HG02852 (cell line): ENCODE measurements around the gene SCAMP5.

Source experiments
- ATAC-seq: cut with Tn5 transposase; IDR thresholded peaks from one replicate; pipeline ENCODE4 v1.9.1; 2021; ENCODE audit warnings: mild to moderate bottlenecking, moderate library complexity; ENCODE audit not compliant: unreplicated experiment

SCAMP5 gene

GRCh38 chr15:75021341-75021740 lies 26.0 kb downstream of the SCAMP5 start:
- no peak for ATAC-seq

DNA sequence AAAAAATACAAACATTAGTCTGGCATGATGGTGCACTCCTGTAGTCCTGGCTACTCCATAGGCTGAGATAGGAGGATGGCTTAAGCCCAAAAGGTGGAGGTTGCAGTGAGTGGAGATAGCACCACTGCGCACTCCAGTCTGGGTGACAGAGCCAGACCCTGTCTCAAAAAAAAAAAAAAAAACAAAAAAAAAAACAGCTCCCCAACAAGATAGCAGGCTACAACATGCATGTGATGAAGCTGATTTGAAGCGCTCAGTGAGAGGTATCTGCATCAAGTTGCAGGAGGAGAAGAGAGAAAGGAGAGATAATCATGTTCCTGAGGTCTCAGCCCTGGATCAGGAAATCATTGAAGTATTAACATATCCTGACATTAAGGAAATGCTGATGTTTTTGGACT lies 27.4 kb downstream of the SCAMP5 start:
- ATAC-seq: no peak

GRCh38 chr15:75023181-75023871 lies 28.0 kb downstream of the SCAMP5 start, which contains the start of gene PPCDC:
TSS of gene PPCDC (plus strand) at chr15:75023590. CDS start at chr15:75028319, 4,729 bp downstream.
- peak; percentile 94 for ATAC-seq

- ATAC-seq: no peak
Observed at GRCh38 chr15:75023872-75024636, 28.7 kb downstream of the SCAMP5 start.

DNA sequence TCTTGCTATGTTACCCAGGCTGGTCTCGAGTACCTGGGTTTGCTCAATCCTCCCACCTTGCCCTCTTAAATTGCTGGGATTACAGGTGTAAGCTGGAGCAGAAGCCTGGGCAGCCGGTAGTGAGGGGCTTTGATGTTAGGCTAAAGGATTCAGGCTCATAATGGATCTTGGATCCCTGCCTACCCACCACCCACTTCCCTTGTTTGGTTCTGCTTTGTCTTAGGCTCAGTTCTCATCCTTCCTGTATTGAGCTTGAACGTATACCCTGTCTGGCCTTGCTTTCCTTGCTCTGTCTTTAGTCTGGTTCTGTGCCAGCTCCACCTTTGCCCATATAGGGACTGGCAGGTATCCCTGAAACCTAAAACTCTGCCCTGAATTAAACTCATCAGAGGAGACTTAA lies 29.7 kb downstream of the SCAMP5 start:
- ATAC-seq: no peak

DNA sequence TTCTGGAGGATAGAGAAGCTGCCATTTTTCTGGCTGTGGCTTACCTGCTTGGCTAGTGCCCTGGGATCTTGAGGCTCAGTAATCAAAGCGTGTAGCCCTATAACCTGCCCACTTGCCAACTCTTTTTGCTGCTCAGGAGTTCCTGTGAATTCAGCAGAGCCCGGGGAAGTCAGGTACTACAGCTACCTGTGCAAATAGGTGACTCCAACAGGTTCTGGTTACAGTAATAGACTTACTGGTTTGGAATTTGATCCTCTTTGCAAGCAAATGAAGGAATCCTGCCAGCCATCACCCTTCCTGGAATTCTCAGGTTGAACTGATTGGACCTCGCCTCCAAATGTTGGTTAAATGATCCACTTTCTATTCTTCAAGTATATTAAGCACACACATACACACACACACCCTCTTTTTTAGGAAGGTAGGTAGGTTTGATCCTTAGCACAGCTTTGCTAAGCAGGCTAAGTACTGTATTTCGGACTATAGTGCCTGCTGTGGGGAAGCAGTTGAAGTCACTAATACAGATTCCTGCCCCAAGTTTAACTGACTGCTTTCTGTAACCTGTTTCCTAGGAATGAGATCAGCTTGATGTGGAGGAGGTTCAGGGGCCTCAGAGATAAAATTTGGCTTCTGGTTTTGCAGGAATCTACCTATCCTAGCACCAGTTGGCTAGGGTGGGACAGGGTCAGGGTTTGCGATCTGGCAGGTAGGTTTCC lies 30.3 kb downstream of the SCAMP5 start:
- no peak for ATAC-seq

- ATAC-seq: no peak
Observed at GRCh38 chr15:75027551-75027950, 32.2 kb downstream of the SCAMP5 start.

DNA sequence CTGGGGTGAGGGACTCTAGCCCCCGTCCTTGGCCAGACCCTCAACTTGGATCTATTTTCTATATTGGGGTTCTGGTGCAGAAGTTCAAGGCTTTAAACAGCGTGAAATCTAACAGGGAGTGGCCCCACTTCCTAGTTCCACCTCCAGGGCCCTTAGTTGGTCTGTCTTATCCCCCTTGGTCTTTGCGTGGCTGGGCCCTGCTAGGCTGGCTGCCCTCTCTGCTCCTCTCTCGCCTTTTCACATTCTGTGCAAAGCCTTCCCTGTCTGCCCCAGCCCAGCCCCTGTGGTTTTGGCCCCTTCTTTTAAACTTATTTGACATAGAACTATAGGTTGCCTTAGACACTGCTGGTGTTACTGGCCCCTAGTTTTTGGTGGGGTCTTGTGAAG lies 33.6 kb downstream of the SCAMP5 start:
- ATAC-seq: peak; percentile 15

DNA sequence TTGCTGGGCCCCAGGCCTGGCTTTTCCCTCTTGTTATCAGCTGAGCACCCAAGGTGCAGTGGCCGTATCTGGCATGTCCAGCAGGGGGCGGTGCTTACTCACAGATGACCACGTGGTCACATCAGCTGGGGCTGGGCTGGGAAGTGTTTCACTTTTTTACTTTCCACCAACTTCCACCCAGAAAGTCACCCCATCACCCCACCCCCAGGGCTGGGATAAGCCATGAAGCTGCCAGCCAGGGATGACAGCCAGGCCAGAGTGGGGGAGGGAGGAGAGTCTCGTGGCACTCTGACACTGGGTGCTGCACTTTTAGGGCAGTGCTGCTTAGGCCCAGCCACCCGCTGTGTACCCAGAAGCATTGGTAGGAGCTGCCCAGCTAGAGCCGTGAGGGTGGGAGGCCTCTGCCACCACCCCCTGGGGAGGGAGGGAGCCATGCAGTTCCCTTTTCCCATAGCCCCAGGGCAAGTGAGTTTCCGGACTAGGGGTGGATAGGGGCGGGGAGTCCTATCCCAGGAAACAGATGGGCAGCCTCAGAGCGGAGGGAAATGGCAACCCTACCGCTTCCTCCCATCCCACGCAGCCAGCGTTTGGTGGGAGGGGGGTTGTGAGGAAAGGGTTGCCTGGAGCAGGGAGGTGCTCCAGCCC lies 34.1 kb downstream of the SCAMP5 start:
- ATAC-seq: peak; percentile 64

DNA sequence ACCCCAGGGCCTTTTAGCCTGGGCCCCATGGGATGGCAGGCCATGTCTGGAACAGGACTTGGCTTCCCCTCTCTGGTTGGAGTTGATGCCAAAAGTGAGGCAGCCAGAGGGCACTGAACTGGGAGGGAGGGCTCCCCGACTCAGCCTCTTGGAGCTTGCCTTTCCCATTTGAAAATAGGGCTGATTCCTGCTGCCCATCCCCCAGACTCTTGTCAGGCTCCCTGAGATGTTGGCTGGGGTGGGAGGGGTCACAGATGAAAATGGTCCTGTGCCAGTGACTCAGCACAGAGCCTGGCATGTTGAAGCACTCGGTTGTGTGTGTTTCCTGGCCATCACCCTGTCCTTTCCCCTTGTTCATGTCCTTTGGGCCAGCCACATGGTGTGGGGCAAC lies 34.7 kb downstream of the SCAMP5 start:
- no peak for ATAC-seq

DNA sequence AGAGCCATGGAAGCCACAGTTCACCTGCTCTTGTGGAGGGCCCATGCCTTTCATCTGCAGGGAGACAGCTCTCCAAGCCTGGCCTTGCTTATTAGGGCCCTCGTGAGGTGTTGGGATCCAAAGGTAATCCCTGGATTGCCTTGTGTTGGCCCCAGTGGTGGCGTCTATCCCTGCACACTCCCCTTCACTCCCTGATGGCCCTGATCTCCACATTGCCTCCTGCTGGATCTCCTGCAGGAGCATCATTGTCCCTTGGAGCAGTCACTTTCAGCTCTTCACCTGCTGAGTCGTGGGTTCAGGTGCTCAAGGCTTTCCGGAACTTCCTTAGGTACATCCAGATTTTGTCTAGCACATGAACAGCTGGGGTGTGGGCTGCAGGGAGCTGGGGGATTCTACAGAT lies 35.1 kb downstream of the SCAMP5 start:
- ATAC-seq: no peak

GRCh38 chr15:75031848-75032247 lies 36.5 kb downstream of the SCAMP5 start:
- ATAC-seq: no peak

DNA sequence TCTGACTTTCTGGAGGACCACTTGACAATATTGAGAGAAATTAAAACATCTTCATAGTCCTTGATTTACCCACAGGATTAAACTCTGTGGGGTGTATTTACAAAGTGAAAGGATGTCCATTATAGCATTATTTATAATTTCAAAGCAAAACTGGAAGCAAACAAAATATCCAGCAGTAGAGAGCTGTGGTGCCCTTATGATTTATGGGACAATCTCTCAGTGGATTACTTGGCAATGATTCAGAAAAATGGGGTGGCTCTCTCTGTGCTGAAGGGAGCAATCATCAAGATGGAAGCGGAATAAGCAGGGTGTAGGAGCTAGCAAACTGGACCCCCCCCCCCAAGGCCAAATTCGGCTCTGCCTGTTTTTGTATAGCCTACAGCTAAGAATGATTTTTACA lies 37.0 kb downstream of the SCAMP5 start:
- ATAC-seq: no peak

DNA sequence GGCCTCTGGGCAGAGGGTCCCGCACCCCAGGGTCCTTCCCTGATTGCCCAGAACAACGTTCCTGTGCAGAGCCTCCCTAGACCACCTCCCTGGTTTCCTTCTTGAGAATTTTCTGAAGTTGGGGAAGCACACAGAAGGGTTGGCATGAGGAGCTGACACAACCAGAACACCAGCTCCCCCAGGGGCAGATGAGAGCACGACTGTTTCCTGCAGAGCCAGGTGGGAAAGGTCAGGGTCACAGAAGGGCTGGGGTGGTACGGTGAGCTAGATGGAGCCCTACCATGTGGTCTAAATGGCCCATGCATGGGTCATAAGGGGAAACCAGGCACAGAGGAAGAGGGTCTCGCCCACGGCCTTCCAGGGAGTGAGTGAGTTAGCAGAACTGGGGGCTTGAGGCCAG lies 38.4 kb downstream of the SCAMP5 start:
- ATAC-seq: no peak

DNA sequence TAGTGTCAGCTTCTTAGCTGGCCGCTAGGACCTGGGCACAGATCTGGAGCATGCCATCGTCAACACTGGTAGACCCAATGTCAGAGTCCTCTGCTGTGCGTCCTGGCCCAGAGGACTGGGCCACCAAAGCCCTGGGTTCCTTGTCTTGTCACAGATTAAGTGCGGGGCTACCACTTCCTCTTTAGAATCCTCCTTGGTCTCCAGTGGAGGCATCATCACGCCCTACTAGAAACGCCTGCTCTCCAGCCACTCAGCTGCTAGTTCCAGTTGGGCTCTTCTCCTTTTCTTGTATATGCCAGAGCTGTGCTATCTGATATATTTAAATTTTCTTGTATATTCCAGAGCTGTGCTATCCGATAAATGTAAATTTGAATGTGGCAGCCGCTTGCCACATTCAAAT lies 39.3 kb downstream of the SCAMP5 start:
- ATAC-seq: no peak

DNA sequence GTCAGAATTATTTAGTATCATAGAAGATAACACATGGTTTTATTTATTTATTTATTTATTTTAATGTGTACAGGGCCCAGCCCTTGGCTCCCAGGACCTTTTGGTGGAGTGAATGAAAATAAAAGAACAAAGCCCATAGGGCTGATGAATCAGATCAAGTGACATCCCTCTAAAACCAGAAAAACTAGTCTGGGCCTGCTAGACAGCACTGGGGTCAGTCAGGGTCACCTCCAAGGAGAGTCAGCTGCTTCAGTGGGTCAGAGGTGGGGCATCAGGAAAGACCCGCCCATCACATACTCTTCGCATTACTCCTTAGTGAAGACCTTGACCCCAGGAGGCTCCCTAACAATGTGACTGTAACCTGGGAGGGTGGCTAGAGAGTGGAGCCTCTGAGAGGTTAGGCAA lies 40.9 kb downstream of the SCAMP5 start:
- ATAC-seq: no peak

DNA sequence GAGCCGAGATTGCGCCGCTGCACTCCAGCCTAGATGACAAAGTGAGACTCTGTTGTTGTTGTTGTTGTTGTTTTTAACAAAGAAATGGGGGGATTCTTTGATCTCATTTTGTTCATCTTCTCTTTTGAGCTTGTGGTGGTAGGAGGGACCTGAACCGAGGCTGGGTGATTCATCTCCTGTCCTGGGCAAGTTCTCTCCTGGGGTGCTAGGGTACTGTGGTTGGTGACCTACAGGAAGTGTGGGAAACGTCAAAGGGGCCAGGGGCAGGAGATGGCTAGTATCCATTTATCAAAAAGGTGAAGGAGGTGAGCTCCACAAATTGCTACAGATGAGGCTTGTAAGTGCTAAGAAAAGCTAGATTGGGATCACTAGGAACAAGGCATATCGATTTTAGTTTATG lies 42.3 kb downstream of the SCAMP5 start:
- ATAC-seq: no peak

DNA sequence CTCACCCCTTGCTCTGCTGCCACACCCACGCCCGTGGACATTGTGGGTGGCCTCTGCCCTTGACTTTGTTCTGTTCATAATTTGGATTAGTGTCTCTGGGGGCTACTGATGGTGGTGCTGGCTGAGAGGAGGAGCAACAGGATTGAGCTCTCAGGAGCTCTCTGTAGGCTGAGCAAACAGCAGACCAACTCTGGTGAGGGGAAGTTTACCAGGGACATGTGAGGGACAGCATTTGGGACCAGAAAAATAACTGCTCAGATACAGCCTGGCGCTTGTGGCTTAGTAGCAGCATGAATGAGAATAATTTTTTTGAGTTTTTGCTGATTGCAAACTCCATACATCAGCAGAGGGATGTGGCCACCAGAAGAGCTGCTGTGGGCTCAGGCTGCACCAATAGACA lies 42.9 kb downstream of the SCAMP5 start:
- ATAC-seq: no peak

GRCh38 chr15:75042730-75043508 lies 47.6 kb downstream of the SCAMP5 start:
- ATAC-seq: peak; percentile 73

- ATAC-seq: peak; percentile 25
Observed at GRCh38 chr15:75043509-75044257, 48.3 kb downstream of the SCAMP5 start.
